GM12892 (cell line): ENCODE measurements around the gene E2F4. TPM values are rescaled to one million over a fixed set of nuclear protein-coding genes. Genes with fewer than 3 reads are reported as not detected.

ENCODE experiments used
- DNase-seq: peaks from one replicate; pipeline ENCODE4 v3.0.0; 2011; ENCODE audit not compliant: insufficient read length
- FAIRE-seq: peaks from 2 replicates; lab custom pipeline; 2011; peaks lifted over from hg19 to GRCh38; lab: Jason Lieb, UNC
- POLR2A ChIP-seq: IDR thresholded peaks from 2 replicates; pipeline ENCODE4 v1.6.1; 2011; ENCODE audit warnings: low read depth, low read length, control low read depth
- POLR2AphosphoS5 ChIP-seq: IDR thresholded peaks from 2 replicates; pipeline ENCODE4 v1.6.1; 2011; ENCODE audit warnings: low read depth, low read length, control low read depth
- TAF1 ChIP-seq: IDR thresholded peaks from 2 replicates; pipeline ENCODE4 v1.6.1; 2011; ENCODE audit warnings: low read depth, mild to moderate bottlenecking, control low read depth, low read length, borderline replicate concordance
- polyA plus RNA-seq: library from polyadenylated mRNA; unstranded; fragments of >200 nt; gene quantifications from one replicate; pipeline ENCODE4 v1.2.1, GENCODE V29; 2012; ENCODE audit warnings: missing spikeins, inconsistent platforms; ENCODE audit not compliant: missing spikeins

Gene E2F4, protein sequence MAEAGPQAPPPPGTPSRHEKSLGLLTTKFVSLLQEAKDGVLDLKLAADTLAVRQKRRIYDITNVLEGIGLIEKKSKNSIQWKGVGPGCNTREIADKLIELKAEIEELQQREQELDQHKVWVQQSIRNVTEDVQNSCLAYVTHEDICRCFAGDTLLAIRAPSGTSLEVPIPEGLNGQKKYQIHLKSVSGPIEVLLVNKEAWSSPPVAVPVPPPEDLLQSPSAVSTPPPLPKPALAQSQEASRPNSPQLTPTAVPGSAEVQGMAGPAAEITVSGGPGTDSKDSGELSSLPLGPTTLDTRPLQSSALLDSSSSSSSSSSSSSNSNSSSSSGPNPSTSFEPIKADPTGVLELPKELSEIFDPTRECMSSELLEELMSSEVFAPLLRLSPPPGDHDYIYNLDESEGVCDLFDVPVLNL
- 56.2 TPM for polyA plus RNA-seq

DNA sequence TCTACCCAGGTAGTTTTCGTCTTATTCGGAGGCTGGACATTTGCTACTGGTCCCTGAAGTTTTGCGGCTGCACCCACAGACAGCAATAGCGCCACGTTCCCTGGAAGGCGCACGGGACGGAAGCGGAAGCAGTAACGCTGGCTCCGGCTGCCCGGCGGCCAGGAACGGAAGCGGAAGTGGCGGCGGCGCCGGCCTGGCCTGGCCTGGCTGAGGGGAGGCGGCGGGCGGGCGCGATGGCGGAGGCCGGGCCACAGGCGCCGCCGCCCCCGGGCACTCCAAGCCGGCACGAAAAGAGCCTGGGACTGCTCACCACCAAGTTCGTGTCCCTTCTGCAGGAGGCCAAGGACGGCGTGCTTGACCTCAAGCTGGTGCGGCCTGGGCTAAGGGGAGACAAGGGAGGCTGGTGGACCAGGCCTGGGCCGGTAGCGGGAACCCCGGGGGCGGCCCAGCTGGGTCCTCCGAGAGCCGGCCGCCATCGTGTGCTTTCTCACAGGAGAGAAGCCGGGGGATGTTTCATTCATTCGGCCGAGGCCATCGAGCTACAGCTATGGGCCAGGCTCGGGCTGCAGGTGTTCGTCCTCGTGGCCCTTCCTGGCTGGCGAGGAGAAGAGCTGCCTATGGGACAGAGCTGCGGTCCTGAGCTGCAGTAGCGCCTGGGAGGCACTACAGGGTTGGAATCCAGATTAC, at the start of gene E2F4:
Gene E2F4 (plus strand): TSS at position 161 of the 687 bp plus-strand sequence. CDS start 73 bp downstream, at position 234.
- FAIRE-seq (peak; percentile 99), DNase-seq (peak; percentile 98)
- TF ChIP-seq POLR2AphosphoS5, result peak; percentile 54; the same call in 1 of the 2 replicates
- peak; percentile 84; the same call in 1 of the 2 replicates for TF ChIP-seq POLR2A
- TF ChIP-seq TAF1, result 0 out of 2 replicates have a peak, but pooled peaks have one; percentile 41

DNA sequence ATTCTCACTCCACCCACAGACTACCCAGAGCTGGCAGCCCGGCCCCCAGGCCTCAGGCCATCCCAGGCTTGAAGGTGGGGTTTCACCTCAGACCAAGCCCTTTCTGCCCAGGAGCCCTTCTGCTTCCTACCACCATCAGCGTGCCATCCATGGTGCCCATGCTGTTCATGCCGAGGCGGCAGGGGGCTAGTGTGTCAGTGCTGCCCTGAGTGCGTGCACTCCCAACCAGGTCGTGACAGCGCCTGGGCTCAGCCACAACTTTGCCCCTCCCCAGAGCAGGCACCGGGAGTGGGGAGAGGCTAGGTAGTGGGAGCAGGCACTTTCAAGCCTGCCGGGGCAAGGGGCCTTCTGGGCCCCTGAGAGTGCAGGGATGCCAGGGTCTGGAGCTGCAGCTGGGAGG, 49.6 kb upstream of the E2F4 start:
- no peak for FAIRE-seq
- TF ChIP-seq TAF1 (no peak), POLR2A (no peak), POLR2AphosphoS5 (no peak)
- DNase-seq, result no peak

DNA sequence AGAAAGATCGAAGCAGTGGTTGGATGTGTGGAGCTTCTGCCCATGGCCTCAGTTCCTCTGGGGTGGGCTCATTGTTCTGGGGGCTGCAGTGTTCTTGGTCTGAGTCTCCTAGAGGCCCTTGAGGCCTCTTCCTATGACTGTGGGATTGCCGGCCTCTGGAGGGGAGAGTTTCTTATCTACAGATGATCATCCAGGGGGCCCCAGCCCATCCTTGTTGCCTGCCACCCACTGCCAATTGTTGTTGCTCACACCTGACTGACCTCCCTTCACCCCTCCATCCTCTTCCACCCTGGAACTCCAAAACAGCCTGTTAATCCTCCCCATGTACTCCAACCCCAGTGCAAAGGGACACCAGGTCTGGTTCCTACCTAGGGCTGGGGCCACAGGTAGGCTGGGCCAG, 47.0 kb upstream of the E2F4 start:
- FAIRE-seq, result no peak
- no peak for DNase-seq
- TF ChIP-seq POLR2A, result no peak
- no peak for TF ChIP-seq POLR2AphosphoS5
- no peak for TF ChIP-seq TAF1

DNA sequence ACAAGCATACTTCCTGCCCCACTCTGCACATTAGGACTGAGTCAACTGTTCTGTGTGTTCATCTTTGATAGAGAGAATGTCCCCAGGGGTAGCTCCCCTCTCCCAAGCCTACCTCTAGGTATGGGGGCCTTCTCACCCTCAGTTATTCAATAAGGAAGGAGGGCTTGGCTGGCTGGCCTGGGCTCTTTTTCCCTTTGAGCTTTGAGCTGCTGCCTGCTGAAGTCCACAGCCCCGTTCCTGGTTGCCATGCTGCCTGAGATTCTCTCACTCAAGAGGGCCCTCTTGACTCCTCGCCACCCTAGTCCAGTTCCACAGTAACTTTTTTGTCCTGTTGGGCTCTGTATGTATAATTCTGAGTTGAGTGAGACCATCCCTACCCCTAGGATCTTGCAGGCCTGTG, 46.2 kb upstream of the E2F4 start:
- TF ChIP-seq POLR2A, result no peak
- TF ChIP-seq TAF1, result no peak
- no peak for TF ChIP-seq POLR2AphosphoS5
- DNase-seq, result no peak
- FAIRE-seq, result no peak

GRCh38 chr16:67146523-67147357, 45.2 kb upstream of the E2F4 start:
- FAIRE-seq (no peak), DNase-seq (no peak)
- TF ChIP-seq TAF1 (no peak), POLR2A (no peak), POLR2AphosphoS5 (no peak)

DNA sequence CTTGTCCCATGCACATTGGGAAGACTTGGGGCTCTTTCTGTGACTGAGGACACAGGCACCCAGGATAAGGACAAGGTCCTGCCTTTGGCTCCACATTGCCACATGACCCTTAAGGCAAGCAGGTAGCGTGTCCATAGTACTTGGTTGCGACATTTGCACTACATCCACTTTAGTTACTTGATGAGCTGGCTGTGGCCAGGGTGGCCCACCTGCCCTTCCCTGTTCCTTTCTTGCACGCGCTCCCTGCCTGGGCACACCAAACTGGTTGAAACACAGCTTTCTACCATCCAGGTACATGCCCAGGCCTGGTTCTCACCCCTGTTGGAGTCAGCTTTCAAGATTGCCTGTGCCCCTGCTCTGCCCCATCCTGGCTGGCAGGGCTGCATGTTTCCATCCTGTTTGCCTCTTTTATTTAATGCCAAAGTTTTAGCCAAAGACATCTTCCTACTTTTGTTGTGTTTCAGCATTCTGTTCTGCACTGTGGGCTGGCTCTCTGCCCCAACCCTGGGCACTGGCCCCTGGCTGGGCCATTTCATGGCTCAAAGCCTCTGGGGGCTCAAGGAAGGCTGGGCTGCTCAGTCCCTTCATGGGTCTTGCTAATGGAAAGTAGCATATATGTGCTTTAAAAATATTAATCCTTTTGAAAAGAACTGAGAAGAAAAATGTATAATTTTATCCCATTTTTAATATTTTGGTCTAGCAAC, 44.4 kb upstream of the E2F4 start:
- TF ChIP-seq POLR2AphosphoS5 (no peak), POLR2A (no peak), TAF1 (no peak)
- FAIRE-seq, result no peak

DNA sequence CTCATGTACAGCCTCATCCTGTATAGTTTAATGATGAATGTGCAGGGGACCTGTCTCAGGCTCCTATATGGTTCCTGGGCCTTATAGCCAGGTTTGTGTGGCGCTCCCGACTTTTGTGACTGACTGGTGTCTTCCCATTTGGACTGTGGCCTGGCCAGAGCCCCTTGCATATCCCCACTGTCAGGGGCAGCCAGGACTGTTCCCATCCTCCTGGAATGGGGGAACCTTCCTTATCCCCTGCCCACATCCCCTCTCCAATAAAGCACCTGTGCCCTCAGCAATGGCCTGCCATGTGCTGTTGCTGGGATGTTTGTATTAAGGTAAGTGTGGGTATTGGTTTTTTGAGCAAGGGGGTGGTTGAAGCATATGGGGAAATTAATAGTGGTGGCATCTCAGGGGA, 43.7 kb upstream of the E2F4 start:
- TF ChIP-seq POLR2A, result no peak
- TF ChIP-seq TAF1, result no peak
- no peak for TF ChIP-seq POLR2AphosphoS5
- DNase-seq, result no peak
- no peak for FAIRE-seq

More for the DNA sequence above, 44.4 kb upstream of the E2F4 start:
- DNase-seq, result no peak

GRCh38 chr16:67148656-67149275, 43.2 kb upstream of the E2F4 start:
- DNase-seq (no peak), FAIRE-seq (no peak)
- TF ChIP-seq POLR2A (no peak), POLR2AphosphoS5 (no peak), TAF1 (no peak)

DNA sequence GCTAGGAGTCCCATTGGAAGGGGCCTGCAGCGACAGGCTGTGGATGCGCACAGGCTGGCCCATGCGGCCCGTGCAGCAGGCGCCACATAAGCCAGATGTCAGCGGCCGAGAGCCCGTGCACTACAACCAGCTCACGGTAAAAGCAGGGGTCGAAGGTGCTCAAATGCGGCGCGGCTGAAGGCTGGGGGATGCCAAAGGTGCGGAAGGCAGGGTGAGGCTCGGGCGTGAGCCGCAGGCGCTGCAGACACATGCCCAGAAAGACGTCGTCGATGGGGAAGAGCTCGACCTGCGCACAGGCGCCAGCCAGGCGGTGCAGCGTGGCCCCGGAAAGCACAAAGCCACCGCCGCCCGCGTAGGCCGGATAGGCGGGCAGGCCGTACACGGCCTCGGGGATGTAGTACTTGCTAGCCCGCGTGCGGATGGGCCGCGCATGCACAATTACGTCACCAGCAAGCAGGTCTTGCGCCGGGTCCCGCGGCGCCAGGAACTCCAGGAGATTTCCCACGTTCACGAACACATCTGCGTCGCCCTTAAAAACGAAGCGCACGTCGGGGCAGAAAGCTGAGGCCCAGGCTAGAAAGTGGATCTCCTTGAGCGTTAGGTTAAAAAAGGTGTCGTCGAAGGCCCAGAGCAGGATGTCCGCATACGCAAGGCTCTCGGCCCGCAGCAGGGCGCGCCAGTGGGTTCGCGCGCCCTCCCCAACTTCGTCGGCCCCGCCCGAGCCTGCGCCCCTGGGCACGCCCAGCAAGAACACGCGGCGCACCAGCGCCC, 42.5 kb upstream of the E2F4 start:
- DNase-seq (no peak), FAIRE-seq (no peak)

More for the DNA sequence above, 42.5 kb upstream of the E2F4 start:
- no peak for TF ChIP-seq POLR2A
- TF ChIP-seq TAF1, result no peak
- no peak for TF ChIP-seq POLR2AphosphoS5
